Trophoblast cell (in vitro differentiated cells and primary cell): ENCODE measurements around the gene PLEKHG7.
"Not testable (repeated sequence)": the region's sequence is repeated elsewhere in the genome, so short reads cannot be mapped to it uniquely, and the experiment has no call there.

ENCODE experiments used
- DNase-seq, 2 donors: peaks; one replicate each; pipeline ENCODE4 v3.0.0-alpha.2; 2016
- H2AFZ ChIP-seq: 2 replicates; pipeline ENCODE4 v1.6.1; 2013; ENCODE audit warnings: low read length, moderate library complexity, mild to moderate bottlenecking; ENCODE audit not compliant: insufficient read depth, poor library complexity
- H2AK5ac ChIP-seq: 2 replicates; pipeline ENCODE4 v1.6.1; 2013; ENCODE audit warnings: mild to moderate bottlenecking, low read length
- H2BK120ac ChIP-seq: 2 replicates; pipeline ENCODE4 v1.6.1; 2013; ENCODE audit warnings: low read length, mild to moderate bottlenecking, moderate library complexity; ENCODE audit not compliant: insufficient read depth, poor library complexity
- H2BK12ac ChIP-seq: 2 replicates; pipeline ENCODE4 v1.6.1; 2013; ENCODE audit warnings: mild to moderate bottlenecking, low read length, moderate library complexity
- H2BK5ac ChIP-seq: 2 replicates; pipeline ENCODE4 v1.6.1; 2013; ENCODE audit warnings: low read length, low read depth, moderate library complexity, mild to moderate bottlenecking; ENCODE audit not compliant: poor library complexity
- H3K14ac ChIP-seq: 2 replicates; pipeline ENCODE4 v1.6.1; 2013; ENCODE audit warnings: mild to moderate bottlenecking, low read length
- H3K18ac ChIP-seq: 2 replicates; pipeline ENCODE4 v1.6.1; 2013; ENCODE audit warnings: mild to moderate bottlenecking, low read length
- H3K23ac ChIP-seq: 2 replicates; pipeline ENCODE4 v1.6.1; 2013; ENCODE audit warnings: low read length
- H3K27ac ChIP-seq: 2 replicates; pipeline ENCODE4 v1.5.1; 2013; ENCODE audit warnings: low read depth, mild to moderate bottlenecking, inconsistent platforms, low read length, moderate library complexity
- H3K27me3 ChIP-seq: 2 replicates; pipeline ENCODE4 v1.6.1; 2013; ENCODE audit warnings: inconsistent platforms, mild to moderate bottlenecking, low read length, moderate library complexity; ENCODE audit not compliant: insufficient read depth
- H3K36me3 ChIP-seq, 2 experiments: 1 replicate in 1 of 2; 2 replicates in 1 of 2; pipeline ENCODE4 v1.6.1; 2013; ENCODE audit warnings: low read length in 2 of 2, mild to moderate bottlenecking in 2 of 2, moderate library complexity in 1 of 2; ENCODE audit not compliant: insufficient read depth in 2 of 2, control insufficient read depth in 1 of 2
- H3K4ac ChIP-seq: 2 replicates; pipeline ENCODE4 v1.6.1; 2013; ENCODE audit warnings: low read depth, mild to moderate bottlenecking, low read length, moderate library complexity
- H3K4me1 ChIP-seq, 2 experiments: 1 replicate in 1 of 2; 2 replicates in 1 of 2; pipeline ENCODE4 v1.6.1; 2013; ENCODE audit warnings: low read length in 2 of 2, mild to moderate bottlenecking in 2 of 2, moderate library complexity in 1 of 2; ENCODE audit not compliant: insufficient read depth in 2 of 2, control insufficient read depth in 1 of 2
- H3K4me2 ChIP-seq: 2 replicates; pipeline ENCODE4 v1.6.1; 2013; ENCODE audit warnings: inconsistent platforms, mild to moderate bottlenecking, low read length, moderate library complexity
- H3K4me3 ChIP-seq: 2 replicates; pipeline ENCODE4 v1.5.1; 2013; ENCODE audit warnings: mild to moderate bottlenecking, low read depth, low read length, inconsistent platforms
- H3K79me1 ChIP-seq: one replicate; pipeline ENCODE4 v1.6.1; 2013; ENCODE audit warnings: low read length
- H3K79me2 ChIP-seq: 2 replicates; pipeline ENCODE4 v1.6.1; 2013; ENCODE audit warnings: low read length, mild to moderate bottlenecking; ENCODE audit not compliant: control insufficient read depth, insufficient read depth, poor library complexity
- H3K9ac ChIP-seq: 2 replicates; pipeline ENCODE4 v1.6.1; 2013; ENCODE audit warnings: mild to moderate bottlenecking, low read length
- H3K9me3 ChIP-seq: 2 replicates; pipeline ENCODE4 v1.6.1; 2013; ENCODE audit warnings: low read depth, mild to moderate bottlenecking, control low read depth, inconsistent platforms, low read length; ENCODE audit not compliant: insufficient read depth
- H4K12ac ChIP-seq: 2 replicates; pipeline ENCODE4 v1.6.1; 2013; ENCODE audit warnings: low read depth, mild to moderate bottlenecking, low read length, moderate library complexity
- H4K8ac ChIP-seq: 2 replicates; pipeline ENCODE4 v1.6.1; 2013; ENCODE audit warnings: low read depth, mild to moderate bottlenecking, low read length, moderate library complexity
- H4K91ac ChIP-seq: one replicate; pipeline ENCODE4 v1.6.1; 2013; ENCODE audit warnings: low read depth, mild to moderate bottlenecking, low read length, moderate library complexity
- WGBS: extraction: QIAGEN DNeasy Blood & Tissue Kit; methylation state at CpG from one replicate; pipeline ENCODE4 v1.1.7; 2013; ENCODE audit warnings: missing lambda C conversion rate; ENCODE audit not compliant: insufficient read length, insufficient coverage; ENCODE audit errors: extremely low coverage; 5-methylcytosine and 5-hydroxymethylcytosine counted together

The PLEKHG7 gene

DNA sequence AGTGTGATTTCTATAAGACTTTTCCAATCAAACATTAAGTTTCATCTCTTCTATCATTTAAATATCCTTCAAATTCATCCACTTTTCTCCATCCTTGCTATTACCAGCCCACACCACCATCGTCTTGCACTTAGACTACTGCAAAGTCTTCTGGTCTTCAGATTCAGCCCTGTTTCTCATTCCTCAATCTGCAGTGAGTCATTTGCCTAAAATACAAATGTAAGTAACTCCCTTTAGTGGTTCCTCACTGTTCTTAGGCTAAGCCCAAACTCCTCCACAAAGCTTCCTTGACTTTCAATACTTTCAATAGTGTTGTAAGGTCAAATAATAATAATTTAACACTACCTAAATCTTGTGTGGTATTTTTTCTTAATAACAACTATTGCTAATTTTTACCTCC lies 83.3 kb downstream of the PLEKHG7 start:
- Histone ChIP-seq H3K18ac (no peak overlapping the region), H3K4ac (no peak overlapping the region), H4K12ac (no peak overlapping the region), H2AK5ac (no peak overlapping the region), H3K4me2 (no peak overlapping the region), H4K8ac (no peak overlapping the region), H2BK120ac (no peak overlapping the region), H3K79me2 (no peaks in the 10 kb centered on the region), H3K4me1 (no peaks in the 10 kb centered on the region), H3K79me1 (no peaks in the 10 kb centered on the region), H3K9me3 (no peaks in the 10 kb centered on the region), H3K27ac (no peak overlapping the region), H4K91ac (no peak overlapping the region), H3K36me3 (peaks cover 0 to 6% of the 10 kb centered on the region in 2 experiments), H3K14ac (no peak overlapping the region), H3K27me3 (no peaks in the 10 kb centered on the region), H3K4me3 (no peak overlapping the region), H3K23ac (no peak overlapping the region), H2AFZ (no peak overlapping the region), H3K9ac (no peak overlapping the region), H2BK5ac (no peak overlapping the region), H2BK12ac (no peak overlapping the region)
- WGBS, result 100% methylated on average over 1 of the region's 1 CpG
- no peak for DNase-seq

GRCh38 chr12:92794356-92794755 lies 91.6 kb downstream of the PLEKHG7 start:
- no CpG with 5 or more reads among the region's 5 CpGs for WGBS
- H3K27me3 ChIP-seq, H2BK12ac ChIP-seq, H2BK5ac ChIP-seq, H3K79me1 ChIP-seq, H4K12ac ChIP-seq, H3K18ac ChIP-seq, H2AK5ac ChIP-seq, H4K91ac ChIP-seq, H2BK120ac ChIP-seq, H3K9me3 ChIP-seq, H3K4ac ChIP-seq, DNase-seq, H4K8ac ChIP-seq, H3K9ac ChIP-seq, H3K23ac ChIP-seq, H3K4me1 ChIP-seq, H3K79me2 ChIP-seq, H3K4me3 ChIP-seq, H3K14ac ChIP-seq, H3K27ac ChIP-seq, H3K36me3 ChIP-seq, H3K4me2 ChIP-seq, H2AFZ ChIP-seq: not testable (repeated sequence)

DNA sequence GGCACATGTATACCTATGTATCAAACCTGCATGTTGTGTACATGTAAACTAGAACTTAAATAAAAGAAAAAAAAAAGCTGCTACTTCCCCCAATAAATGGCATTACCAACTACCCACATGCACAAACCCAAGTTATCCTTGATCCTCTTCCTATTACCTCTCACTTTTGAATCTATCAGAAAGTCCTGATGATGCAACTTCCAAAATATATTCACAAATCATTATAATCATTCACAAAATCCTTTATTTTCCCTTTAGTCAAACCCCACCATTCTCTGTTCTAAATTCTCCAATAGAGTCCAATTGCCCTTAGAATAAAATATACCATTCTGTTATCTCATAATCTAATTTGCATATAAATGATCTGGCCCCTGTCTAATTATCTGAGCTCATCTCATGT lies 92.0 kb downstream of the PLEKHG7 start:
- no peak overlapping the region for H2BK12ac ChIP-seq
- H3K4me1 ChIP-seq, result no peaks in the 10 kb centered on the region
- H2AFZ ChIP-seq, result no peak overlapping the region
- no peaks in the 10 kb centered on the region for H3K79me2 ChIP-seq
- peaks cover 3% of the 10 kb centered on the region in 2 experiments for H3K36me3 ChIP-seq
- no peak overlapping the region for H3K18ac ChIP-seq
- H3K27me3 ChIP-seq, result no peaks in the 10 kb centered on the region
- no peak overlapping the region for H4K12ac ChIP-seq
- H3K4me2 ChIP-seq, result no peak overlapping the region
- H3K23ac ChIP-seq, result no peak overlapping the region
- H4K8ac ChIP-seq, result no peak overlapping the region
- H3K4me3 ChIP-seq, result no peak overlapping the region
- no peaks in the 10 kb centered on the region for H3K79me1 ChIP-seq
- no peak for DNase-seq
- no peak overlapping the region for H3K4ac ChIP-seq
- H2AK5ac ChIP-seq, result no peak overlapping the region
- no peak overlapping the region for H3K27ac ChIP-seq
- H4K91ac ChIP-seq, result no peak overlapping the region
- no peaks in the 10 kb centered on the region for H3K9me3 ChIP-seq
- no peak overlapping the region for H2BK5ac ChIP-seq
- no peak overlapping the region for H2BK120ac ChIP-seq
- no peak overlapping the region for H3K9ac ChIP-seq
- H3K14ac ChIP-seq, result no peak overlapping the region

DNA sequence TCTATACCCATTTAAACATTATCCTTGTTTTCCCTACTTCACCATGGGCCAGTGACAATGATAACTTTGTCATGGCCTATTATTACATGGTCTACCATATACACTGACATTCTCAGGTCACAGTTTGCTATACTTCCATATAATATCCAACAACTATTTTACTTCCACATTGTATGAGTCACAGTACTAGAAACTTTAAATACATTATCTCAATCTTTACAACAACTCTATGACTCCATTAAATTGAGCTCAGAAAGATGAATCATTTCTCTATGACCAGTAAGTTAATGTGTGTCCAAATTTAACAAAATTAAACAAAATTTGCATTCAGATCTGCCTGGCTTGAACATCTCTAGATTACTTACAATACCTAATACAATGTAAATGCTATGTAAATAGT lies 93.9 kb downstream of the PLEKHG7 start:
- Histone ChIP-seq H3K4me1 (no peaks in the 10 kb centered on the region), H2AFZ (no peak overlapping the region), H4K12ac (no peak overlapping the region), H2BK12ac (no peak overlapping the region), H3K36me3 (peaks cover 3 to 6% of the 10 kb centered on the region in 2 experiments), H2BK5ac (no peak overlapping the region), H3K27me3 (no peaks in the 10 kb centered on the region), H3K79me1 (no peaks in the 10 kb centered on the region), H3K18ac (no peak overlapping the region), H3K4ac (no peak overlapping the region), H3K9me3 (no peaks in the 10 kb centered on the region), H4K8ac (no peak overlapping the region), H3K23ac (no peak overlapping the region), H3K4me2 (no peak overlapping the region), H2AK5ac (no peak overlapping the region), H2BK120ac (no peak overlapping the region), H3K79me2 (no peaks in the 10 kb centered on the region), H3K14ac (no peak overlapping the region), H3K4me3 (no peak overlapping the region), H3K27ac (no peak overlapping the region), H3K9ac (no peak overlapping the region), H4K91ac (no peak overlapping the region)
- DNase-seq, result no peak

DNA sequence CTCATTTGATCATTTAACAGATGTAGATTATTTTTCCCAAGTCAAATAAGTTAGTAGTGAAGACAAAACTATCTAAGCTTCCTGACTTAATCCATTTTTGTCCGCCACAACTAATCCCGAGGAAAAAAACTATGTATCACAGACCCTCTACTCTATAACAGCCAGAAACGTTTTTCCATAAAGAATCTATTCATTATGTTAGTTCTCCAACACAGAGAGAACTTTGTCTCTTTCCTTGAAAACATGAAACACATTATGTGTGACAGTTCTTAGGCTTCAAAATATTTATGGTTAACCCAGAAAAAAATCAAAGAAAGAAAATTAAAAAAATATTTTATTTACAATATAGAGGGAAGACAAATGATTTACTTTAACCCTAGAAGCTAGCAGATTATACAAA lies 100.1 kb downstream of the PLEKHG7 start:
- Histone ChIP-seq H3K79me2 (no peaks in the 10 kb centered on the region), H3K23ac (no peak overlapping the region), H3K4ac (no peak overlapping the region), H4K91ac (no peak overlapping the region), H3K27ac (no peak overlapping the region), H4K12ac (no peak overlapping the region), H3K4me3 (no peak overlapping the region), H4K8ac (no peak overlapping the region), H3K79me1 (no peaks in the 10 kb centered on the region), H3K14ac (no peak overlapping the region), H3K9me3 (no peaks in the 10 kb centered on the region), H3K4me2 (no peak overlapping the region), H3K4me1 (no peaks in the 10 kb centered on the region), H2BK12ac (no peak overlapping the region), H2BK5ac (no peak overlapping the region), H3K9ac (no peak overlapping the region), H3K36me3 (peaks cover 1 to 8% of the 10 kb centered on the region in 2 experiments), H2AK5ac (no peak overlapping the region), H2BK120ac (no peak overlapping the region), H3K18ac (no peak overlapping the region), H3K27me3 (no peaks in the 10 kb centered on the region), H2AFZ (no peak overlapping the region)
- no CpG with 5 or more reads among the region's 3 CpGs for WGBS
- no peak for DNase-seq
